HG02884 (cell line): ENCODE data around the gene FAM47C.
"Not testable (repeated sequence)": the region's sequence is repeated elsewhere in the genome, so short reads cannot be mapped to it uniquely, and the experiment has no call there.

Experiments
- ATAC-seq: cut with Tn5 transposase; IDR thresholded peaks from one replicate; pipeline ENCODE4 v1.9.1; 2021; ENCODE audit warnings: mild to moderate bottlenecking, moderate library complexity; ENCODE audit not compliant: unreplicated experiment

FAM47C gene

GRCh38 chrX:37008182-37008581 lies at the start of gene FAM47C:
Gene FAM47C, plus strand, starts transcription at chrX:37008366. Its CDS starts 45 bp downstream, at chrX:37008411.
- ATAC-seq = not testable (repeated sequence)

DNA sequence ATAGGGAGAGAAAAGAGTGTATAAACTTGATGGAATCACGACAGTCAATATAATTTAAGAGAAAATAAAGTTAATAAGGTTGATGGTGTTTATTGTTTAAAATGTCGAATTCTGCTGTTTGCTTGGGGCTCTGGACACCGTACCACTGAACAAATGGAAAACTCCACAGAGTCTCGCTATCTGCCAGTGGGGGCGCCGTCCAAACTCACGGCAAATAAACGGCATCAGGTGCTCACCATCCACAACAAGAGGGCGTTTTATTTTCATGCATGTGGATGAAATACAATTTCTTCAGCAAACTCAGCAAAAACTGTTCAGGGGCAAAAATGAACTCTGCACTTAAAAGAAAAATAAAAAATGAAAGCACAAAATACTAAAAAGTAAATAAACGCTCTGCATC lies 46.6 kb upstream of the FAM47C start:
- ATAC-seq = no peak

- no peak for ATAC-seq
These were observed 44.9 kb upstream of the FAM47C start for GRCh38 chrX:36963069-36963808.

GRCh38 chrX:36963852-36964251 lies 44.3 kb upstream of the FAM47C start:
- ATAC-seq = no peak

- no peak for ATAC-seq
These were observed 34.6 kb upstream of the FAM47C start for GRCh38 chrX:36973575-36973974.

GRCh38 chrX:36974911-36975310 lies 33.3 kb upstream of the FAM47C start:
- ATAC-seq = no peak

DNA sequence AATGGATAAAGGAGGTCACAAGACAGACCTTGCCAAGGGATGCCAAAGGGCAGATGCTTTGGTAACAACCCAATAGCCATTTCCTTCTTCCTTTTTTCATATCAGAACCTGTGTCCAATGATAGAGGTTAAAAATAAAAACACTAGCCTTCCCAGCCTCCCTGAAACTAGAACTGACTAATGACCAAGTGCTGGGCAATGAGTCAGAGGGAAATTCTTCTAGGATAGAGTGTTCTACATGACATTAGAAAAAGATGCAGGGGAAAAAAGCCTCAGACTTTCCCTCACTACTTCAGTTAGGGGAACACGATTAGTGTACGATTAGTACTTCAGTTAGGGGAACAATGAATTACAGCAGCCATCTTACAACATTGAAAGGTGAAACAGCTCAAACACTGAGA lies 29.3 kb upstream of the FAM47C start:
- ATAC-seq = no peak

DNA sequence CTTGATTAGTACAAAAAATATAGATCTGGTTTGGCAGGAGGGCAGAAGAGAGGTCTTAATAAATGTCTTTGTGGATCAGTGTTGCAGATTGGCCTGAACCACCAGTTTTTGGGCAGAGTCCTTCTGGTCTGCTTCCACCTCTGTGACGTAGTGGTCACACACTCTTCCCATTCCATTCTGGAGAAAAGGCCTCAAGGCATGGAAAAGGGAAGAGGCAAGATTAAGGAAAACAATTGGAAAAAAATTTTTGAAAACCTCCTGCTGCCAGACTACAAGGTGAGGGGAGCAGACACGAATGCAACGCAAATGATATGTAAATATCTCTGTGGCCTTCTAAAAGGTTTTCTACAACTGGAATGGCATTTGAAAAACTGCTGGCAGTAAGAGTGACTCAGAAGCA lies 24.3 kb upstream of the FAM47C start:
- ATAC-seq = no peak

DNA sequence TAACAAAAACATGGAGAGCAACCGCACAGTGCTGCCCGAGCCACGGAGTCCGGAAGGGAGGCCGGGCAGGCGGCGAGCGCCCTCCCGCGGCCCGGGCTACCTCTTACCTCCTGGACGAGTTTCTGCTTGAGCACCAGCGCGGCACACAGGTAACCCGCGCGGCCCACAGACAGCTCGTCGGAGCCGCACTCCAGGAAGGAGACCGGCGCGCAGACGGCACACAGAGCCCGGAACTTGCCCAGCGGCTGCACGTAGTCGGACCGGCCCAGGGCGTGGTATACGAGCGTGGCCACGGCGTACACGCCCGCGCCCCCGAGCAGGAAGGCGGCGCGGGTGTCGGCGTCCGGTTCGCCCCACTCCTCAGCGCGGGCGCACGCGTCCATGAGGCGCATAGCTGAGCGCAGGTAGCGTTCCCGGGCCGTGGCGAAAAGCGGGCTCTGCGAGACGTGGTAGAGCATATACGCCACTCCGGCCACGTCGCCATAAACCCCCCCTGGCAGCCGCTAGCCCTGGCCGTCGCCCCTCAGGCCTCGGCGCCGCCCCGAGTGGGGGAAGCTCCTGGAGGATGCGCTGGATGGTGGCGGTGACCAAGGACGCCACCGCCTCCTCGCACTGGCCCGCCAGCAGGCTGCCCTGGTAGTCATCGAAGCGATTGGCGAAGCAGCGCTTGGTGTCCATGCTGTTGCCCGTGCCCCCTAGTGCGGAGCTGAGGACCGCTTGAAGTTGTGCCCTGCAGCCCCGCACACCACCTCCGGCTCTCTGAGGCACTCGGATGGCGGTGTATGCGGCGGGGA lies 22.6 kb upstream of the FAM47C start:
- ATAC-seq = not testable (repeated sequence)

DNA sequence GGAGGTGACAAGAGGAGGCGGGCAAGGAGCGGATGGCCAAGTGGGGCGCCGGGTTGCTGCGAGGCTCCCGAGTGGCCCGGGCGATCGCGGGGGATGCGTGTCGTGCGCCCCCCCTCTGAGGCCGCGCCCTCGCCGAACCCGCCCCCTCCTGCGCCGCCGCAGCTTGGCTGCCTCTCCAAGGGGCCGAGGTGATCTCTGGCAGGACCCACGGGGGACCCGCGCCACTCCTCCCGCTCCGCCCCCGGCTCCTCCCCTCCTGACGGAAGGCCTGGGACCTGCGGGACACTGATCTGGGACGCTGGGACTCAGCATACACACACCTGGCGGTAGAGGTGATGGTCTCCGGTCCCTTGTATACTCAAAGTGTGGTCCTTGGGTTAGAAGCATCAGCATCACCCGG lies 21.9 kb upstream of the FAM47C start:
- no peak for ATAC-seq

- ATAC-seq = not testable (repeated sequence)
These were observed 21.0 kb upstream of the FAM47C start for GRCh38 chrX:36987212-36987611.

- no peak for ATAC-seq
These were observed 8.0 kb upstream of the FAM47C start for GRCh38 chrX:37000140-37000539.

DNA sequence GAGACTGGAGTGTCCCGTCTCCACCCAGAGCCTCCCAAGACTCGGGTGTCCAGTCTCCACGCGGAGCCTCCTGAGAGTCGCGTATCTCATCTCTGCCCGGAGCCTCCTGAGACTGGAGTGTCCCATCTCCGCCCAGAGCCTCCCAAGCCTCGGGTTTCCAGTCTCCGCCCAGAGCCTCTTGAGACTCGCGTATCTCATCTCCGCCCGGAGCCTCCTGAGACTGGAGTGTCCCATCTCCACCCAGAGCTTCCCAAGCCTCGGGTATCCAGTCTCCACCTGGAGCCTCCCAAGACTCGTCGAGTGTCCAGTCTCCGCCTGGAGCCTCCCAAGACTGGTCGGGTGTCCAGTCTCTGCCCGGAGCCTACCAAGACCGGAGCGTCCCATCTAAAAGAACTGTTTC lies 2.3 kb downstream of the FAM47C start:
- ATAC-seq = no peak

DNA sequence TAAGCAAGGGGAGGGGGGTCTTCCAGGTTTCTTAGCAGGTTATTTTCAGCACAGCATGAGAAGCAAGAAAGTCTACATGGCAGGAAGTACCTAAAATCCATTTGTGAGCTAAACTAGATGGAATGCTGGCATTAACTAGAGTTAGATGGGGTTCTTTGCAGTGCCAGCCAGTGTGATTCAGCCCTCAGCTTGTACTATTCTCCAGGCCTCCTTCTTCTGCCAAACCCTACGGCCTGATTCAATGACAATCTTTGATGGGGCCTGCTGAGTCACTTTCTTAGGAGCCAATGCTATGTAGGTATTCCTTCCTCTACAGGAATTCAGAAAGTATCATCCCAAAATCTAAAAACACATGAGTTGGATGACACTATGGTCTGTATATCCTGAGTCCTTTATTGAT lies 26.1 kb downstream of the FAM47C start:
- not testable (repeated sequence) for ATAC-seq

GRCh38 chrX:37036674-37037220 lies 28.6 kb downstream of the FAM47C start:
- not testable (repeated sequence) for ATAC-seq

- not testable (repeated sequence) for ATAC-seq
These were observed 30.6 kb downstream of the FAM47C start for GRCh38 chrX:37038814-37039213.

GRCh38 chrX:37042956-37043885 lies 35.1 kb downstream of the FAM47C start:
- ATAC-seq = not testable (repeated sequence)

GRCh38 chrX:37047776-37048175 lies 39.6 kb downstream of the FAM47C start:
- no peak for ATAC-seq

- not testable (repeated sequence) for ATAC-seq
These were observed 49.4 kb downstream of the FAM47C start for GRCh38 chrX:37057572-37057971.

DNA sequence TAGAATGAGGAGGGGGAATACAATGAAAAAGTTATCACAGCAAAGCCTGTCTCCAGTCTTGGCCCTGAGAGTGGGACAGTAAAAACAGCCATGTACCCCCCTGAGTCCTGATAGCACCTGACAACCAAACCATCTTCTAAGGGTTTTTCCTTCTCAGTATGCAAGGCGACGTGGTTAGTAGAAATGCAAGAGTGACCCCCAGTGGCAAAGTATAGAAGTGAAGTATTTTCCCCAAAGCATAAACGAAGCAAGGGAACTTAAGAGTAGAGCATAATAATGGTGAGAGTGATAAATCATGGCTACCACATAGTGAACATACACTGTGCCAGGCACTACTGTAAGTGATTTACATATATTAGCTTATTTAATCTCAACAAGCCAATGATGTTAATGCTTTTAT lies 52.8 kb downstream of the FAM47C start:
- peak; percentile 88 for ATAC-seq
